Measurements from ENCODE around the gene STK11IP. TPM values are rescaled to one million over a fixed set of nuclear protein-coding genes. Genes with fewer than 3 reads are reported as not detected.

Gene STK11IP
- total RNA-seq, 4 donors from 2014 or later: 25.3 to 68.0 (median 29.2) TPM

GRCh38 chr2:219603771-219604170 is 6.1 kb downstream of the STK11IP start:
- Histone ChIP-seq H3K36me3 (peaks cover 76% of the 10 kb centered on the region), H3K9me3 (no peaks in the 10 kb centered on the region), H3K4me3 (no peak overlapping the region), H3K4me1 (peaks cover 2% of the 10 kb centered on the region), H3K27me3 (no peaks in the 10 kb centered on the region), H3K27ac (no peak overlapping the region)
- WGBS: 90% methylated on average over 5 of the region's 5 CpGs
- DNase-seq (ENCODE audit: low spot score in 2 of 2): no peak
- TF ChIP-seq POLR2AphosphoS5 (IDR thresholded peaks at IDR 0.05) (no peak), EP300 (IDR thresholded peaks at IDR 0.05) (no peak), POLR2A (IDR thresholded peaks at IDR 0.05) (no peak)
- TF ChIP-seq, protein P1, sequence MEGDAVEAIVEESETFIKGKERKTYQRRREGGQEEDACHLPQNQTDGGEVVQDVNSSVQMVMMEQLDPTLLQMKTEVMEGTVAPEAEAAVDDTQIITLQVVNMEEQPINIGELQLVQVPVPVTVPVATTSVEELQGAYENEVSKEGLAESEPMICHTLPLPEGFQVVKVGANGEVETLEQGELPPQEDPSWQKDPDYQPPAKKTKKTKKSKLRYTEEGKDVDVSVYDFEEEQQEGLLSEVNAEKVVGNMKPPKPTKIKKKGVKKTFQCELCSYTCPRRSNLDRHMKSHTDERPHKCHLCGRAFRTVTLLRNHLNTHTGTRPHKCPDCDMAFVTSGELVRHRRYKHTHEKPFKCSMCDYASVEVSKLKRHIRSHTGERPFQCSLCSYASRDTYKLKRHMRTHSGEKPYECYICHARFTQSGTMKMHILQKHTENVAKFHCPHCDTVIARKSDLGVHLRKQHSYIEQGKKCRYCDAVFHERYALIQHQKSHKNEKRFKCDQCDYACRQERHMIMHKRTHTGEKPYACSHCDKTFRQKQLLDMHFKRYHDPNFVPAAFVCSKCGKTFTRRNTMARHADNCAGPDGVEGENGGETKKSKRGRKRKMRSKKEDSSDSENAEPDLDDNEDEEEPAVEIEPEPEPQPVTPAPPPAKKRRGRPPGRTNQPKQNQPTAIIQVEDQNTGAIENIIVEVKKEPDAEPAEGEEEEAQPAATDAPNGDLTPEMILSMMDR (IDR thresholded peaks at IDR 0.05): no peak

DNA sequence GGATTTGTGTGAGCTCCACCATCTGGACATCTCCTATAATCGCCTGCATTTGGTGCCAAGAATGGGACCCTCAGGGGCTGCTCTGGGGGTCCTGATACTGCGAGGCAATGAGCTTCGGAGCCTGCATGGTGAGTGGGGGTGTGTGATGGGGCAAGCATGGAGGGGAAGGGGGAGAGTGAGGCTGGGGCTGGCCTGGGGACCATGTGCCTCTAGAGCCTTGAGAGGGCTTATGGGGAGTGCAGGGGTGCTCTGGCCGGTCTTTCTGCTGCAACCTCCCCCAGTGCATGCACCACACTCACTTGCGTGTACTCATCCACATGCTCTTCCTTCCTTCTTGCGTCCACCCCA is 7.9 kb downstream of the STK11IP start:
- WGBS: 80% methylated on average over 6 of the region's 6 CpGs
- H3K27me3 ChIP-seq: no peaks in the 10 kb centered on the region
- TF ChIP-seq, protein P1 (IDR thresholded peaks at IDR 0.05): no peak
- TF ChIP-seq EP300 (IDR thresholded peaks at IDR 0.05): no peak
- TF ChIP-seq POLR2A (IDR thresholded peaks at IDR 0.05): no peak
- no peak for DNase-seq (ENCODE audit: low spot score in 2 of 2)
- H3K9me3 ChIP-seq: no peaks in the 10 kb centered on the region
- peaks cover 89% of the 10 kb centered on the region for H3K36me3 ChIP-seq
- H3K4me1 ChIP-seq: no peaks in the 10 kb centered on the region
- H3K4me3 ChIP-seq: no peak overlapping the region
- H3K27ac ChIP-seq: no peak overlapping the region

- H3K9me3 ChIP-seq: no peaks in the 10 kb centered on the region
- no peak for DNase-seq (ENCODE audit: low spot score in 2 of 2)
These were observed 10.3 kb downstream of the STK11IP start for GRCh38 chr2:219607931-219608330.

DNA sequence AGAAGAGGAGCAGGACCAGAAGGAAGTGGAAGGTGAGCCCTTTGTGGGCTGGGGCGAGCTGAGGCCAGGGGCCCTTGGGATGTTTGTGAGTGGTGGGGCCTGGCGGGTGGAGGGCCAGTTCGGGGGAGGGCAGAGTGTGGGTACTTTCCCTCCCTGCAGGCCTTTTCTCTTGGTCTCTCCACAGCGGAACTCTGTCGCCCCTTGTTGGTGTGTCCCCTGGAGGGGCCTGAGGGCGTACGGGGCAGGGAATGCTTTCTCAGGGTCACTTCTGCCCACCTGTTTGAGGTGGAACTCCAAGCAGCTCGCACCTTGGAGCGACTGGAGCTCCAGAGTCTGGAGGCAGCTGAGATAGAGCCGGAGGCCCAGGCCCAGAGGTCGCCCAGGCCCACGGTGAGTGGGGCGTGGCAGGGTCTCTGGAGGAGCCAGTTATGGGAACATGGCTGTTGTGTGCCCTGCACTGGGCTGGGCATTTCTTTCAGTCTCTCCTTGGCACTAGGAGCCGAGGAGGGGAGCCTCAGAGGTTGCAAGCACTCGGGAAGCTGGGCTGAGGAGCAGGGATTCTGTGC is 10.8 kb downstream of the STK11IP start:
- WGBS: 91% methylated on average over 7 of the region's 15 CpGs
- no peak for TF ChIP-seq POLR2AphosphoS5 (IDR thresholded peaks at IDR 0.05)
- TF ChIP-seq EP300 (IDR thresholded peaks at IDR 0.05): no peak
- TF ChIP-seq, protein P1 (IDR thresholded peaks at IDR 0.05): no peak
- no peak for TF ChIP-seq POLR2A (IDR thresholded peaks at IDR 0.05)
- Histone ChIP-seq H3K4me1 (no peaks in the 10 kb centered on the region), H3K4me3 (no peak overlapping the region), H3K36me3 (peaks cover 76% of the 10 kb centered on the region), H3K27ac (no peak overlapping the region), H3K9me3 (no peaks in the 10 kb centered on the region), H3K27me3 (no peaks in the 10 kb centered on the region)
- no peak for DNase-seq (ENCODE audit: low spot score in 2 of 2)

More at GRCh38 chr2:219607931-219608330, 10.3 kb downstream of the STK11IP start:
- Histone ChIP-seq H3K27ac (no peak overlapping the region), H3K4me3 (no peak overlapping the region), H3K4me1 (no peaks in the 10 kb centered on the region), H3K36me3 (peaks cover 80% of the 10 kb centered on the region), H3K27me3 (no peaks in the 10 kb centered on the region)
- TF ChIP-seq, protein P1 (IDR thresholded peaks at IDR 0.05): no peak
- TF ChIP-seq POLR2A (IDR thresholded peaks at IDR 0.05): no peak
- no peak for TF ChIP-seq POLR2AphosphoS5 (IDR thresholded peaks at IDR 0.05)
- no peak for TF ChIP-seq EP300 (IDR thresholded peaks at IDR 0.05)
- WGBS: 89% methylated on average over 15 of the region's 15 CpGs

GRCh38 chr2:219609149-219609750 is 11.6 kb downstream of the STK11IP start:
- TF ChIP-seq POLR2A (IDR thresholded peaks at IDR 0.05): no peak
- TF ChIP-seq POLR2AphosphoS5 (IDR thresholded peaks at IDR 0.05): no peak
- no peak for TF ChIP-seq EP300 (IDR thresholded peaks at IDR 0.05)
- TF ChIP-seq, protein P1 (IDR thresholded peaks at IDR 0.05): no peak
- 77% methylated on average over 11 of the region's 13 CpGs for WGBS
- DNase-seq (ENCODE audit: low spot score in 2 of 2): no peak
- H3K36me3 ChIP-seq: peaks cover 76% of the 10 kb centered on the region
- H3K9me3 ChIP-seq: no peaks in the 10 kb centered on the region
- H3K27ac ChIP-seq: peak overlapping the region; percentile 72
- H3K4me3 ChIP-seq: no peak overlapping the region
- H3K4me1 ChIP-seq: no peaks in the 10 kb centered on the region
- H3K27me3 ChIP-seq: no peaks in the 10 kb centered on the region

All from suprapubic skin (tissue), 4 donors.